Stomach (tissue), 9 donors: ENCODE measurements around the gene SND1. TPM values are rescaled to one million over a fixed set of nuclear protein-coding genes. Genes with fewer than 3 reads are reported as not detected.

ENCODE experiments used
- DNase-seq, 2 donors: peaks; one replicate each; pipeline versions ENCODE4 v3.0.0 to v3.0.0-alpha.2; 2013 to 2019
- H3K27ac ChIP-seq, 5 donors: fragments of 200-600 bp in 4 of 5; sonication (generic) in 4 of 5; one replicate each; pipeline ENCODE4 v1.5.1; 2013 to 2019; ENCODE audit warnings: mild to moderate bottlenecking in 1 of 5, moderate library complexity in 1 of 5
- H3K27me3 ChIP-seq, 3 donors: fragments of 200-600 bp; sonication (generic); one replicate each; pipeline ENCODE4 v1.5.1; 2017 to 2019; ENCODE audit warnings: mixed run types in 1 of 3
- H3K36me3 ChIP-seq, 4 donors: fragments of 200-600 bp; sonication (generic); 1 replicate in 3 of 4; 2 replicates in 1 of 4; pipeline ENCODE4 v1.5.1; 2016 to 2019
- H3K4me1 ChIP-seq, 4 donors: fragments of 200-600 bp; sonication (generic); one replicate each; pipeline ENCODE4 v1.5.1; 2016 to 2019
- H3K4me3 ChIP-seq, 4 donors: fragments of 200-600 bp; sonication (generic) in 3 of 4; one replicate each; pipeline ENCODE4 v1.5.1; 2016 to 2019; ENCODE audit warnings: mild to moderate bottlenecking in 1 of 4
- H3K9me3 ChIP-seq, 4 donors: fragments of 200-600 bp; sonication (generic); one replicate each; pipeline ENCODE4 v1.5.1; 2016 to 2019
- EP300 ChIP-seq: sonication (generic); formaldehyde crosslinking; IDR thresholded peaks from one replicate; pipeline ENCODE4 v1.6.1; 2017; ENCODE audit warnings: antibody characterized with exemption
- POLR2A ChIP-seq, 4 donors: fragments of 450-650 bp; IDR thresholded peaks; one replicate each; pipeline ENCODE4 v1.6.1; 2016; ENCODE audit warnings: antibody characterized with exemption in 4 of 4, control low read depth in 2 of 4, mild to moderate bottlenecking in 1 of 4, moderate library complexity in 1 of 4
- POLR2AphosphoS5 ChIP-seq, 3 donors: sonication (generic); formaldehyde crosslinking; IDR thresholded peaks; one replicate each; pipeline ENCODE4 v1.6.1; 2016; ENCODE audit warnings: antibody characterized with exemption in 3 of 3
- WGBS, 5 donors: extraction: QIAGEN DNeasy Blood & Tissue Kit in 3 of 5; methylation state at CpG; one replicate each; pipeline versions ENCODE4 v1.1.5 to v1.1.7; 2013 to 2018; 5-methylcytosine and 5-hydroxymethylcytosine counted together
- intact Hi-C: fragments of 100-400 bp; cut with DNase I; formaldehyde crosslinking; loops from one replicate; pipeline ENCODE4 v1.15.1; 2023; ENCODE audit warnings: low total_unique reads
- polyA plus RNA-seq, 3 donors: library from polyadenylated mRNA; stranded (reverse); fragments of 200-250 nt; gene quantifications; one replicate each; pipeline ENCODE4 v1.2.3, GENCODE V29; 2013
- total RNA-seq, 5 donors: library from RNA; depleted of rRNA; stranded (reverse); fragments of >200 nt; gene quantifications; one replicate each; pipeline versions ENCODE4 v1.1.0 to v1.2.3, GENCODE V29; 2014 to 2016
- TF ChIP-seq, protein P1 (sequence below), 7 experiments: fragments of 450-650 bp in 4 of 7; fragments of 200-600 bp in 3 of 7; sonication (generic) in 3 of 7; IDR thresholded peaks; one replicate each; pipeline ENCODE4 v1.5.1; 2016 to 2019; ENCODE audit warnings: antibody characterized with exemption in 7 of 7, control low read depth in 2 of 7, mild to moderate bottlenecking in 1 of 7
- donor health status: healthy with polysubstance abuse.
- donor health status: Bipolar disorder and iron deficiency.
- donor health status: healthy.

Gene SND1
- total and polyA plus RNA-seq, 8 donors, result 63.3 to 799 (median 126) TPM

- TF ChIP-seq POLR2A (IDR thresholded peaks at IDR 0.05) (no peak), EP300 (no peak), POLR2AphosphoS5 (IDR thresholded peaks at IDR 0.05) (no peak)
- TF ChIP-seq, protein P1, sequence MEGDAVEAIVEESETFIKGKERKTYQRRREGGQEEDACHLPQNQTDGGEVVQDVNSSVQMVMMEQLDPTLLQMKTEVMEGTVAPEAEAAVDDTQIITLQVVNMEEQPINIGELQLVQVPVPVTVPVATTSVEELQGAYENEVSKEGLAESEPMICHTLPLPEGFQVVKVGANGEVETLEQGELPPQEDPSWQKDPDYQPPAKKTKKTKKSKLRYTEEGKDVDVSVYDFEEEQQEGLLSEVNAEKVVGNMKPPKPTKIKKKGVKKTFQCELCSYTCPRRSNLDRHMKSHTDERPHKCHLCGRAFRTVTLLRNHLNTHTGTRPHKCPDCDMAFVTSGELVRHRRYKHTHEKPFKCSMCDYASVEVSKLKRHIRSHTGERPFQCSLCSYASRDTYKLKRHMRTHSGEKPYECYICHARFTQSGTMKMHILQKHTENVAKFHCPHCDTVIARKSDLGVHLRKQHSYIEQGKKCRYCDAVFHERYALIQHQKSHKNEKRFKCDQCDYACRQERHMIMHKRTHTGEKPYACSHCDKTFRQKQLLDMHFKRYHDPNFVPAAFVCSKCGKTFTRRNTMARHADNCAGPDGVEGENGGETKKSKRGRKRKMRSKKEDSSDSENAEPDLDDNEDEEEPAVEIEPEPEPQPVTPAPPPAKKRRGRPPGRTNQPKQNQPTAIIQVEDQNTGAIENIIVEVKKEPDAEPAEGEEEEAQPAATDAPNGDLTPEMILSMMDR (IDR thresholded peaks at IDR 0.05), result no peak
These were observed 38.3 kb downstream of the SND1 start for GRCh38 chr7:127690337-127690736.

GRCh38 chr7:127690806-127691205, 38.8 kb downstream of the SND1 start:
- DNase-seq, result no peak
- 88 to 92% (median 90%) methylated on average over 3 of the region's 3 CpGs for WGBS, 5 donors
- peaks cover 0 to 9% (median 0%) of the 10 kb centered on the region in 4 donors for H3K4me1 ChIP-seq
- TF ChIP-seq POLR2A (IDR thresholded peaks at IDR 0.05), result no peak
- TF ChIP-seq POLR2AphosphoS5 (IDR thresholded peaks at IDR 0.05), result no peak
- TF ChIP-seq EP300, result no peak
- TF ChIP-seq, protein P1 (IDR thresholded peaks at IDR 0.05), result no peak
- no peaks in the 10 kb centered on the region for H3K9me3 ChIP-seq
- H3K4me3 ChIP-seq, result no peak overlapping the region
- H3K36me3 ChIP-seq, result peaks cover 21 to 76% (median 67%) of the 10 kb centered on the region in 4 donors
- no peaks in the 10 kb centered on the region for H3K27me3 ChIP-seq
- intact Hi-C loops, result no loop called here
- no peak overlapping the region for H3K27ac ChIP-seq

More at GRCh38 chr7:127690337-127690736, 38.3 kb downstream of the SND1 start:
- no peaks in the 10 kb centered on the region for H3K27me3 ChIP-seq
- H3K4me3 ChIP-seq, result no peak overlapping the region
- no peak overlapping the region for H3K27ac ChIP-seq
- intact Hi-C loops, result no loop called here
- peaks cover 0 to 14% (median 0%) of the 10 kb centered on the region in 4 donors for H3K4me1 ChIP-seq
- 84 to 92% (median 91%) methylated on average over 3 of the region's 3 CpGs for WGBS, 5 donors
- DNase-seq, result no peak
- H3K9me3 ChIP-seq, result no peaks in the 10 kb centered on the region
- H3K36me3 ChIP-seq, result peaks cover 21 to 72% (median 64%) of the 10 kb centered on the region in 4 donors

- Histone ChIP-seq H3K36me3 (peaks cover 21 to 73% (median 63%) of the 10 kb centered on the region in 4 donors), H3K27me3 (no peaks in the 10 kb centered on the region), H3K4me1 (peaks cover 0 to 8% (median 0%) of the 10 kb centered on the region in 4 donors), H3K4me3 (no peak overlapping the region), H3K9me3 (no peaks in the 10 kb centered on the region), H3K27ac (no peak overlapping the region)
- intact Hi-C loops, result no loop called here
- WGBS, 5 donors, result 91 to 100% (median 96%) methylated on average over 1 of the region's 1 CpG
- TF ChIP-seq POLR2A (IDR thresholded peaks at IDR 0.05) (no peak), POLR2AphosphoS5 (IDR thresholded peaks at IDR 0.05) (no peak), EP300 (no peak)
- no peak for DNase-seq
These were observed 40.2 kb downstream of the SND1 start for GRCh38 chr7:127692200-127692599.

GRCh38 chr7:127699853-127700252, 47.9 kb downstream of the SND1 start:
- peaks cover 38 to 95% (median 94%) of the 10 kb centered on the region in 4 donors for H3K36me3 ChIP-seq

More at GRCh38 chr7:127699853-127700252, 47.9 kb downstream of the SND1 start:
- DNase-seq, result no peak
- Histone ChIP-seq H3K4me1 (peaks cover 0 to 4% (median 0%) of the 10 kb centered on the region in 4 donors), H3K27me3 (no peaks in the 10 kb centered on the region), H3K4me3 (no peak overlapping the region), H3K27ac (no peak overlapping the region), H3K9me3 (no peaks in the 10 kb centered on the region)
- intact Hi-C loops, result no loop called here
- TF ChIP-seq, protein P1 (IDR thresholded peaks at IDR 0.05), result no peak
- TF ChIP-seq POLR2A (IDR thresholded peaks at IDR 0.05) (no peak), POLR2AphosphoS5 (IDR thresholded peaks at IDR 0.05) (no peak), EP300 (no peak)
- 76 to 89% (median 82%) methylated on average over 2 of the region's 2 CpGs for WGBS, 5 donors
